ENCODE results near the gene TMPRSS11D.

- no peak for TF ChIP-seq CTCF (IDR thresholded peaks at IDR 0.05; ENCODE audit: low read depth, low read length, poor library complexity, severe bottlenecking)
- TF ChIP-seq EZH2phosphoT487 (IDR thresholded peaks at IDR 0.05; ENCODE audit: borderline replicate concordance, low read length): no peak
Observed at GRCh38 chr4:67892905-67893304, 9.1 kb upstream of the TMPRSS11D start.
